Nephron (organoid): Measurements from ENCODE around the gene PVALB.

ENCODE experiments used
- H3K27ac Mint-ChIP-seq, 3 experiments: 2 replicates each; pipeline ENCODE4 v1.8.0; 2020; ENCODE audit warnings: mixed read lengths in 3 of 3, mild to moderate bottlenecking in 2 of 3, moderate library complexity in 1 of 3
- H3K27me3 Mint-ChIP-seq: 2 replicates; pipeline ENCODE4 v1.8.0; 2021; ENCODE audit warnings: low read depth, mild to moderate bottlenecking, moderate library complexity, mixed read lengths
- H3K36me3 Mint-ChIP-seq: 2 replicates; pipeline ENCODE4 v1.8.0; 2020; ENCODE audit warnings: low read depth, mixed read lengths
- H3K4me1 Mint-ChIP-seq: 2 replicates; pipeline ENCODE4 v1.8.0; 2020; ENCODE audit warnings: mixed read lengths
- H3K4me3 Mint-ChIP-seq, 3 experiments: 2 replicates each; pipeline ENCODE4 v1.8.0; 2020; ENCODE audit warnings: mild to moderate bottlenecking in 3 of 3, mixed read lengths in 3 of 3, moderate library complexity in 2 of 3
- H3K9me3 Mint-ChIP-seq: 2 replicates; pipeline ENCODE4 v1.8.0; 2020; ENCODE audit warnings: mixed read lengths
- CTCF ChIP-seq, 3 experiments: fragments of 200-600 bp; sonication (generic); IDR thresholded peaks; one replicate each; pipeline ENCODE4 v1.5.0; 2021; ENCODE audit warnings: antibody characterized with exemption in 3 of 3; ENCODE audit not compliant: unreplicated experiment in 3 of 3

Gene PVALB, protein sequence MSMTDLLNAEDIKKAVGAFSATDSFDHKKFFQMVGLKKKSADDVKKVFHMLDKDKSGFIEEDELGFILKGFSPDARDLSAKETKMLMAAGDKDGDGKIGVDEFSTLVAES

DNA sequence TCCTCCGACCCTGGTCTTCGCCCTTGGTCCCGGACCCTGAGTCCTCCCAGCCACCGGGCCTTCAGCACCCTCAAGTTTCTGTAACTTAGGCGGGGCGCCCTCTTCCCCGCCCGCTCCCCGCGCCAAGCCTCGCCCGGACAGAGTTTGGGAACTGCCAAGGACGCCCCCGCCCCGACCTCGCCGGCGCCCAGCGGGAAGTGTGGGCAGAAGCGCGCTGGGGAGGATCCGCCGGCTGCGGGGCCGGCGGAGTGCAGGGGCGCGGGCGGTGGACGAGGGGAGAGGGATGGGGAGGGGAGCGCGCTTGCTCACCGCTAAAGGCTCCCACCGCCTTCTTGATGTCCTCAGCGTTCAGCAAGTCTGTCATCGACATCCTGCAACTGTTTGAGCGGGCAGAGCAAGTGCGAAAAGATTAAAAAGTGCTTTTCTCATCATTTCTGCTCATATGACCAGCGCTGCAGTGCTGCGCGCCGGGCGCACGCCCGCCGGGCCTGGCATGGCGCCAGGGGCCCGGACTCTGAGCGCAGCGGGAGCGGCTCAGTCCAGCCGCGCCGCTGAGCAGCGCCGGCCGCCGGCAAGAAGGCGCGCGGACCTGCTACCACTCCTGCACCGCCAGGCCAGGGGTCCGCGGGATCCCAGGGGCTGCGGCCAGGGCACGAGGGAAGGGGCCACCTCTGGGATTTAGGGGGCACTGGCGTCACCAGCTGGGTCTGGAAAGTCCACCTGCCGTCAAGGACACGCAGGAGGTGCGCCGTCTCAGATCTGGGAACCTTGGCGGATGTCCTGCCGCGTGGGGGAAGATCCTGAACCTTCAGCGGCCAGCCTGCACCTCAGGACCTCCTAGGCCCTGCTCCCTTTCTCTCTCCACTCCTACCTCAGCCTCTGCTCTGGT is at the start of gene PVALB:
PVALB (minus strand) TSS at position 400 of the 889 bp plus-strand sequence; CDS start at position 370, 30 bp downstream.
- no peak for TF ChIP-seq CTCF (IDR thresholded peaks at IDR 0.05; ENCODE audit: unreplicated experiment in 3 of 3)
- H3K4me1 Mint-ChIP-seq, result peaks cover 36% of the 10 kb centered on the region
- H3K4me3 Mint-ChIP-seq, result peak within 1 kb of the TSS; percentile 55 to 70 (median 60)
- H3K27me3 Mint-ChIP-seq, result peaks cover 94% of the 10 kb centered on the region
- H3K9me3 Mint-ChIP-seq, result no peaks in the 10 kb centered on the region
- H3K27ac Mint-ChIP-seq, result no peak within 1 kb of the TSS
- H3K36me3 Mint-ChIP-seq, result no peaks in the 10 kb centered on the region

GRCh38 chr22:36865346-36865745 is 48.5 kb upstream of the PVALB start:
- no peak for TF ChIP-seq CTCF (IDR thresholded peaks at IDR 0.05; ENCODE audit: unreplicated experiment in 3 of 3)
- H3K4me3 Mint-ChIP-seq, result no peak overlapping the region
- peaks cover 42% of the 10 kb centered on the region for H3K27me3 Mint-ChIP-seq
- H3K4me1 Mint-ChIP-seq, result no peaks in the 10 kb centered on the region
- H3K27ac Mint-ChIP-seq, result no peak overlapping the region
- H3K9me3 Mint-ChIP-seq, result peaks cover 3% of the 10 kb centered on the region
- no peaks in the 10 kb centered on the region for H3K36me3 Mint-ChIP-seq

GRCh38 chr22:36864454-36865215 is 47.8 kb upstream of the PVALB start:
- Mint-ChIP-seq H3K27ac (no peak overlapping the region), H3K4me1 (no peaks in the 10 kb centered on the region), H3K4me3 (no peak overlapping the region), H3K27me3 (peaks cover 40% of the 10 kb centered on the region), H3K9me3 (peaks cover 3% of the 10 kb centered on the region), H3K36me3 (no peaks in the 10 kb centered on the region)
- no peak for TF ChIP-seq CTCF (IDR thresholded peaks at IDR 0.05; ENCODE audit: unreplicated experiment in 3 of 3)

DNA sequence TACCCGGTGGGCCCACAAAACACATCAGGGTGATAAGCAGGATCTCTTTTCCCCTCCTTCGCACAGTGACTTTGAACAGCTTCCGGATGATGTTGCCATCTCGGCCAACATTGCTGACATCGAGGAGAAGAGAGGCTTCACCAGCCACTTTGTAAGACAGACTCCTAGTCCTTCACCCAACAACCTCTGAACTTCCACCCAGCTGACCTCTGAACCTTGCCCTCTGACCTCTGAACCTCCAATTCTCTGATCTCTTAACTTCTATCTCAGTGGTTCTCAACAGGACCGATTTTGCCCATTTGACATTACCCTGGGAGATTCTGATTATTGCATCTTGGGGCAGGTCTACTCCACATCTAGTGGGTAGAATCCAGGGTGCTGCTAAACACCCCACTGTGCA is 47.1 kb upstream of the PVALB start:
- no peak for TF ChIP-seq CTCF (IDR thresholded peaks at IDR 0.05; ENCODE audit: unreplicated experiment in 3 of 3)
- Mint-ChIP-seq H3K4me1 (no peaks in the 10 kb centered on the region), H3K4me3 (no peak overlapping the region), H3K9me3 (peaks cover 3% of the 10 kb centered on the region), H3K27me3 (peaks cover 36% of the 10 kb centered on the region), H3K27ac (no peak overlapping the region), H3K36me3 (no peaks in the 10 kb centered on the region)

- no peak for TF ChIP-seq CTCF (IDR thresholded peaks at IDR 0.05; ENCODE audit: unreplicated experiment in 3 of 3)
These were observed 46.4 kb upstream of the PVALB start for GRCh38 chr22:36863281-36863680.

More at GRCh38 chr22:36863281-36863680, 46.4 kb upstream of the PVALB start:
- H3K4me1 Mint-ChIP-seq, result no peaks in the 10 kb centered on the region
- H3K27ac Mint-ChIP-seq, result no peak overlapping the region
- no peak overlapping the region for H3K4me3 Mint-ChIP-seq
- no peaks in the 10 kb centered on the region for H3K36me3 Mint-ChIP-seq
- peaks cover 41% of the 10 kb centered on the region for H3K27me3 Mint-ChIP-seq
- H3K9me3 Mint-ChIP-seq, result peaks cover 3% of the 10 kb centered on the region
